HEK293 (cell line): ENCODE measurements around the gene ZBTB38.

Source experiments
- CTCF ChIA-PET: fragments of 350-600 bp; formaldehyde crosslinking; extraction: SDS; loops from one replicate; lab custom pipeline; 2021; ENCODE audit warnings: antibody characterized with exemption; lab: Yijun Ruan, JAX
- POLR2A ChIA-PET: fragments of 300-600 bp; formaldehyde crosslinking; extraction: SDS; loops from one replicate; lab custom pipeline; 2020; ENCODE audit warnings: antibody characterized with exemption, inconsistent platforms; lab: Yijun Ruan, JAX
- H3K27ac ChIP-seq: fragments of 200-500 bp; sonication (Bioruptor generic); 2 replicates; pipeline ENCODE4 v1.5.1; 2014; ENCODE audit warnings: low read depth, low read length, control low read depth, inconsistent platforms; ENCODE audit errors: extremely low read depth
- H3K36me3 ChIP-seq, 2 experiments: fragments of 200-500 bp in 1 of 2; sonication (Bioruptor generic) in 1 of 2; 1 replicate in 1 of 2; 2 replicates in 1 of 2; pipeline ENCODE4 v1.5.1; 2014 to 2017; ENCODE audit warnings: inconsistent platforms in 2 of 2, low read length in 2 of 2; ENCODE audit not compliant: control insufficient read depth in 2 of 2, insufficient read depth in 1 of 2
- H3K4me1 ChIP-seq: fragments of 200-500 bp; sonication (Bioruptor generic); 2 replicates; pipeline ENCODE4 v1.5.1; 2014; ENCODE audit warnings: mild to moderate bottlenecking, low read length, inconsistent platforms; ENCODE audit not compliant: control insufficient read depth, insufficient read depth
- H3K4me3 ChIP-seq: 2 replicates; pipeline ENCODE4 v1.5.1; 2011; ENCODE audit warnings: low read depth, mild to moderate bottlenecking, control low read depth, low read length, moderate library complexity
- H3K9me3 ChIP-seq: fragments of 200-500 bp; sonication (Bioruptor generic); 2 replicates; pipeline ENCODE4 v1.5.1; 2014; ENCODE audit warnings: low read depth, low read length, inconsistent platforms; ENCODE audit not compliant: control insufficient read depth, insufficient read depth
- FEZF1 ChIP-seq: fragments of 450-650 bp; formaldehyde crosslinking; IDR thresholded peaks from 2 replicates; pipeline ENCODE4 v1.5.1; 2016; ENCODE audit warnings: missing biosample characterization, missing genetic modification characterization
- GLI4 ChIP-seq: fragments of 450-650 bp; formaldehyde crosslinking; IDR thresholded peaks from 2 replicates; pipeline ENCODE4 v1.5.1; 2016; ENCODE audit warnings: missing biosample characterization, missing genetic modification characterization
- SCRT2 ChIP-seq: fragments of 450-650 bp; formaldehyde crosslinking; IDR thresholded peaks from 2 replicates; pipeline ENCODE4 v1.5.1; 2016; ENCODE audit warnings: missing biosample characterization, missing genetic modification characterization
- SP2 ChIP-seq: fragments of 450-650 bp; formaldehyde crosslinking; IDR thresholded peaks from 2 replicates; pipeline ENCODE4 v1.5.1; 2016; ENCODE audit warnings: missing biosample characterization, missing genetic modification characterization
- SP7 ChIP-seq: fragments of 450-650 bp; formaldehyde crosslinking; IDR thresholded peaks from 2 replicates; pipeline ENCODE4 v1.5.1; 2016; ENCODE audit warnings: missing biosample characterization, missing genetic modification characterization
- WT1 ChIP-seq: fragments of 450-650 bp; formaldehyde crosslinking; IDR thresholded peaks from 2 replicates; pipeline ENCODE4 v1.5.1; 2016; ENCODE audit warnings: missing biosample characterization, missing genetic modification characterization
- ZBTB17 ChIP-seq: fragments of 450-650 bp; formaldehyde crosslinking; IDR thresholded peaks from 2 replicates; pipeline ENCODE4 v1.5.1; 2016; ENCODE audit warnings: missing biosample characterization, missing genetic modification characterization
- ZBTB8A ChIP-seq: fragments of 450-650 bp; formaldehyde crosslinking; IDR thresholded peaks from 2 replicates; pipeline ENCODE4 v1.5.1; 2016; ENCODE audit warnings: missing biosample characterization, missing genetic modification characterization
- ZNF155 ChIP-seq: fragments of 450-650 bp; formaldehyde crosslinking; IDR thresholded peaks from 2 replicates; pipeline ENCODE4 v1.5.1; 2016; ENCODE audit warnings: missing biosample characterization, missing genetic modification characterization
- ZNF239 ChIP-seq: fragments of 450-650 bp; formaldehyde crosslinking; IDR thresholded peaks from 2 replicates; pipeline ENCODE4 v1.5.1; 2016; ENCODE audit warnings: missing biosample characterization, missing genetic modification characterization
- ZNF24 ChIP-seq: fragments of 450-650 bp; formaldehyde crosslinking; IDR thresholded peaks from 2 replicates; pipeline ENCODE4 v1.5.1; 2016; ENCODE audit warnings: missing biosample characterization, missing genetic modification characterization
- ZNF266 ChIP-seq: fragments of 450-650 bp; formaldehyde crosslinking; IDR thresholded peaks from 2 replicates; pipeline ENCODE4 v1.5.1; 2016; ENCODE audit warnings: missing biosample characterization, missing genetic modification characterization, low read depth
- ZNF311 ChIP-seq: fragments of 450-650 bp; formaldehyde crosslinking; IDR thresholded peaks from 2 replicates; pipeline ENCODE4 v1.5.1; 2017; ENCODE audit warnings: missing biosample characterization, missing genetic modification characterization, borderline replicate concordance
- ZNF335 ChIP-seq: fragments of 450-650 bp; formaldehyde crosslinking; conservative IDR thresholded peaks from 2 replicates; pipeline ENCODE4 v1.5.1; 2016; ENCODE audit warnings: missing biosample characterization, missing genetic modification characterization
- ZNF366 ChIP-seq: fragments of 450-650 bp; formaldehyde crosslinking; conservative IDR thresholded peaks from 2 replicates; pipeline ENCODE4 v1.5.1; 2016; ENCODE audit warnings: missing biosample characterization, missing genetic modification characterization
- ZNF561 ChIP-seq: fragments of 450-650 bp; IDR thresholded peaks from 2 replicates; pipeline ENCODE4 v1.5.1; 2018; ENCODE audit warnings: missing biosample characterization, missing genetic modification characterization, borderline replicate concordance
- ZNF600 ChIP-seq: fragments of 450-650 bp; formaldehyde crosslinking; IDR thresholded peaks from 2 replicates; pipeline ENCODE4 v1.5.1; 2016; ENCODE audit warnings: missing biosample characterization, missing genetic modification characterization
- ZNF629 ChIP-seq: fragments of 450-650 bp; formaldehyde crosslinking; IDR thresholded peaks from 2 replicates; pipeline ENCODE4 v1.5.1; 2017; ENCODE audit warnings: missing biosample characterization, missing genetic modification characterization
- ZNF785 ChIP-seq: fragments of 450-650 bp; formaldehyde crosslinking; IDR thresholded peaks from 2 replicates; pipeline ENCODE4 v1.5.1; 2016; ENCODE audit warnings: missing biosample characterization, missing genetic modification characterization
- ZNF837 ChIP-seq: fragments of 450-650 bp; formaldehyde crosslinking; IDR thresholded peaks from 2 replicates; pipeline ENCODE4 v1.5.1; 2016; ENCODE audit warnings: missing biosample characterization, missing genetic modification characterization
- ZNF843 ChIP-seq: fragments of 450-650 bp; formaldehyde crosslinking; IDR thresholded peaks from 2 replicates; pipeline ENCODE4 v1.5.1; 2016; ENCODE audit warnings: missing biosample characterization, missing genetic modification characterization
- ZXDB ChIP-seq: fragments of 450-650 bp; formaldehyde crosslinking; IDR thresholded peaks from 2 replicates; pipeline ENCODE4 v1.5.1; 2016; ENCODE audit warnings: missing biosample characterization, missing genetic modification characterization
- TF ChIP-seq, protein P1 (sequence below): fragments of 450-650 bp; formaldehyde crosslinking; conservative IDR thresholded peaks from 2 replicates; pipeline ENCODE4 v1.5.1; 2016; ENCODE audit warnings: low read depth, missing biosample characterization, missing genetic modification characterization
- TF ChIP-seq, protein P2 (sequence below): fragments of 450-650 bp; IDR thresholded peaks from 2 replicates; pipeline ENCODE4 v1.5.1; 2018; ENCODE audit warnings: missing biosample characterization, mild to moderate bottlenecking, missing genetic modification characterization
- TF ChIP-seq, protein P3 (sequence below): fragments of 450-650 bp; formaldehyde crosslinking; IDR thresholded peaks from 2 replicates; pipeline ENCODE4 v1.5.1; 2017; ENCODE audit warnings: missing biosample characterization, missing genetic modification characterization

Gene ZBTB38

DNA sequence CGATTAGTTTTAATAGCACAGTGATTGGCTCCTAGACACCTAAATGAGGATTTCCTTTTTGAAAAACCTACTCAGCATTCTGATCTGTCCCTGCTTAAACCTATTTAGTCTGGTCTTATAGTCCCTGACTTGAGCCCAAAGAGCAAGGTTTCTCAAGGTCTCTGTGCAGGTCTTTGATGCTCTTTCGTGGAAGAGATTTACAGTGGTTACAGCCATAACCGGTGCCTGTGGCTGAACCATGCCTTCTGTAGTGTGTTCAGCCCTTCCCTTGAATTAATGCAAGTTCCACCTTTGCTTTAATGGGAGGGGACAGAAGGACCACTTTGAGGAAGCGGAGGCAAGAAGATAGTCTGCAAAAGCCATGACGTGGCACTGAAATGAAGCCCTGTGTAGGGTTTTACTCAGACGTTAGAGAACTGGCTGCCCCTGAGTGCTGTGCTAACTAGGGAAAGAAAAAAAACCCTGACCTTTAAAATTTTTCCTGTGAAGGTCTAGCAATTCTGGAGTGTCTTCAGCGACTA lies 43.0 kb downstream of the ZBTB38 start:
- H3K9me3 ChIP-seq = no peaks in the 10 kb centered on the region
- H3K4me3 ChIP-seq = no peak overlapping the region
- CTCF ChIA-PET = interaction anchor here (0.6 to 1.0 kb wide), 5 partner anchors 9 to 180 kb away, joined by 3 to 4 read pairs (median 3); no protein-coding TSS in a partner anchor
- TF ChIP-seq ZNF600 (0 out of 2 replicates have a peak, but pooled peaks have one; percentile 26), ZNF24 (tag by site-specific recombination) (no peak)
- TF ChIP-seq, all 188 proteins: peak for 1
- peaks cover 18% of the 10 kb centered on the region for H3K4me1 ChIP-seq
- POLR2A ChIA-PET = no interaction called here
- H3K36me3 ChIP-seq = peaks cover 0 to 17% of the 10 kb centered on the region in 2 experiments; a peak in 1 of 3 replicates
- H3K27ac ChIP-seq = peak overlapping the region; percentile 42; the same call in 1 of the 2 replicates

DNA sequence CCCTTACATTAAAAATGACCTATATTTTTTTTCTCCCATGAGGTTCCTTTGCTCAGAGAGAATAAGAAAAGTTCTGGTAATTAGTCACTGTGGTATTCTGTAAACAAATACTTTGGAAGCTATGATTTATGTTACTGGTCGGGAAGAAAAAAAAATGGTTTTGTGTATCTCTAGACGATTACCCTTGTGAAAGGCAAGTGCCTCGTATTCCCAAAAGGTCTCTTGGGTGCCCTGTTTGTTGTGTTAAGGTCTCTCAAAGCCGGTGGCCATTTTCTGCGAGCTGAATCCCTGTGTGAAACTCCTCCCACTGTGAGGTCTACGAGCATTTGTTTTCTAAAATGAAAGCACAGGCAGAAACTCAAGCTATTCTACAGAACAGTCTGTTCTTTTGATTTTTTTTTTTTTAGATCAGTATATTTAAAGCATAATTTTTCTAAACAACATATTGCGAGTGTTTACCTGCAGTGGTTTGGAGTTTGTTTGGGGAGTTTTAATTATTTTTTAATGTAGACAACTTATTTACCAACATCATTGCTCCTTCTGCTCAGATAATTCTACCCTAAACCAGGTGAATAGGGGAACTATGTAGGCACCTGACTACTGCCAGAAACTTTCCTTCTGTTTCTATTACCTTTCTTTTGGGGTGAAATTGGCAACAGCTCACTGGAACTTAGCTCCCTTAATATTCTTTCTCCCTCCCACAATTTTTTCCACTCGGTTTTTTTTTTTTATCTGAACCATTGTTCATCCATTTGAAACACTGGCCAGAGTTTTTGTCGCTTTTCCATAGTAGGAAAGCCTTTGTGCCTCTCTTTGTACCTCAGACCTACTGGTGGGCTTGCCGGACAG lies 44.0 kb downstream of the ZBTB38 start:
- H3K4me3 ChIP-seq = no peak overlapping the region
- POLR2A ChIA-PET = interaction anchor here (0.7 to 1.2 kb wide), 2 partner anchors 10 to 100 kb away, joined by 3 to 6 read pairs; no protein-coding TSS in a partner anchor
- CTCF ChIA-PET = interaction anchor here (0.6 to 1.4 kb wide), 6 partner anchors 8 to 181 kb away, joined by 3 to 4 read pairs (median 3); no protein-coding TSS in a partner anchor
- TF ChIP-seq ZXDB (no peak), ZNF335 (tag by site-specific recombination) (0 out of 2 replicates have a peak, but pooled peaks have one; percentile 20), SP7 (0 out of 2 replicates have a peak, but pooled peaks have one; percentile 29), ZNF366 (tag by site-specific recombination) (0 out of 2 replicates have a peak, but pooled peaks have one; percentile 21), ZNF837 (tag by site-specific recombination) (no peak), SCRT2 (tag by site-specific recombination) (no peak), ZNF629 (tag by site-specific recombination) (0 out of 2 replicates have a peak, but pooled peaks have one; percentile 17), ZBTB8A (tag by site-specific recombination) (0 out of 2 replicates have a peak, but pooled peaks have one; percentile 19), ZNF843 (no peak), FEZF1 (tag by site-specific recombination) (peak; percentile 97), ZNF155 (tag by site-specific recombination) (no peak), SP2 (tag by site-specific recombination) (no peak), GLI4 (tag by site-specific recombination) (no peak), ZBTB17 (tag by site-specific recombination) (no peak), ZNF266 (no peak), WT1 (tag by site-specific recombination) (peak; percentile 80), ZNF785 (tag by site-specific recombination) (no peak), ZNF561 (tag by site-specific recombination) (no peak), ZNF311 (tag by site-specific recombination) (no peak), ZNF239 (tag by site-specific recombination) (no peak)
- TF ChIP-seq, protein P1, sequence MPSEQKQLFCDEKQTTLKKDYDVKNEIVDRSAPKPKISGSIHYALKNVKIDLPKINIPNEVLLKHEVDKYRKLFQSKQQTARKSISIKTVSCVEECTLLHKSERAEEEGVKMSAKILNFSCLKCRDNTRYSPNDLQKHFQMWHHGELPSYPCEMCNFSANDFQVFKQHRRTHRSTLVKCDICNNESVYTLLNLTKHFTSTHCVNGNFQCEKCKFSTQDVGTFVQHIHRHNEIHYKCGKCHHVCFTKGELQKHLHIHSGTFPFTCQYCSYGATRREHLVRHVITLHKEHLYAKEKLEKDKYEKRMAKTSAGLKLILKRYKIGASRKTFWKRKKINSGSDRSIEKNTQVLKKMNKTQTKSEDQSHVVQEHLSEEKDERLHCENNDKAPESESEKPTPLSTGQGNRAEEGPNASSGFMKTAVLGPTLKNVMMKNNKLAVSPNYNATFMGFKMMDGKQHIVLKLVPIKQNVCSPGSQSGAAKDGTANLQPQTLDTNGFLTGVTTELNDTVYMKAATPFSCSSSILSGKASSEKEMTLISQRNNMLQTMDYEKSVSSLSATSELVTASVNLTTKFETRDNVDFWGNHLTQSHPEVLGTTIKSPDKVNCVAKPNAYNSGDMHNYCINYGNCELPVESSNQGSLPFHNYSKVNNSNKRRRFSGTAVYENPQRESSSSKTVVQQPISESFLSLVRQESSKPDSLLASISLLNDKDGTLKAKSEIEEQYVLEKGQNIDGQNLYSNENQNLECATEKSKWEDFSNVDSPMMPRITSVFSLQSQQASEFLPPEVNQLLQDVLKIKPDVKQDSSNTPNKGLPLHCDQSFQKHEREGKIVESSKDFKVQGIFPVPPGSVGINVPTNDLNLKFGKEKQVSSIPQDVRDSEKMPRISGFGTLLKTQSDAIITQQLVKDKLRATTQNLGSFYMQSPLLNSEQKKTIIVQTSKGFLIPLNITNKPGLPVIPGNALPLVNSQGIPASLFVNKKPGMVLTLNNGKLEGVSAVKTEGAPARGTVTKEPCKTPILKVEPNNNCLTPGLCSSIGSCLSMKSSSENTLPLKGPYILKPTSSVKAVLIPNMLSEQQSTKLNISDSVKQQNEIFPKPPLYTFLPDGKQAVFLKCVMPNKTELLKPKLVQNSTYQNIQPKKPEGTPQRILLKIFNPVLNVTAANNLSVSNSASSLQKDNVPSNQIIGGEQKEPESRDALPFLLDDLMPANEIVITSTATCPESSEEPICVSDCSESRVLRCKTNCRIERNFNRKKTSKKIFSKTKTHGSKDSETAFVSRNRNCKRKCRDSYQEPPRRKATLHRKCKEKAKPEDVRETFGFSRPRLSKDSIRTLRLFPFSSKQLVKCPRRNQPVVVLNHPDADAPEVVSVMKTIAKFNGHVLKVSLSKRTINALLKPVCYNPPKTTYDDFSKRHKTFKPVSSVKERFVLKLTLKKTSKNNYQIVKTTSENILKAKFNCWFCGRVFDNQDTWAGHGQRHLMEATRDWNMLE = no peak
- TF ChIP-seq, protein P2, sequence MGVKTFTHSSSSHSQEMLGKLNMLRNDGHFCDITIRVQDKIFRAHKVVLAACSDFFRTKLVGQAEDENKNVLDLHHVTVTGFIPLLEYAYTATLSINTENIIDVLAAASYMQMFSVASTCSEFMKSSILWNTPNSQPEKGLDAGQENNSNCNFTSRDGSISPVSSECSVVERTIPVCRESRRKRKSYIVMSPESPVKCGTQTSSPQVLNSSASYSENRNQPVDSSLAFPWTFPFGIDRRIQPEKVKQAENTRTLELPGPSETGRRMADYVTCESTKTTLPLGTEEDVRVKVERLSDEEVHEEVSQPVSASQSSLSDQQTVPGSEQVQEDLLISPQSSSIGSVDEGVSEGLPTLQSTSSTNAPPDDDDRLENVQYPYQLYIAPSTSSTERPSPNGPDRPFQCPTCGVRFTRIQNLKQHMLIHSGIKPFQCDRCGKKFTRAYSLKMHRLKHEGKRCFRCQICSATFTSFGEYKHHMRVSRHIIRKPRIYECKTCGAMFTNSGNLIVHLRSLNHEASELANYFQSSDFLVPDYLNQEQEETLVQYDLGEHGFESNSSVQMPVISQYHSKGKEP (tag by site-specific recombination) = 0 out of 2 replicates have a peak, but pooled peaks have one; percentile 9
- TF ChIP-seq, protein P3, sequence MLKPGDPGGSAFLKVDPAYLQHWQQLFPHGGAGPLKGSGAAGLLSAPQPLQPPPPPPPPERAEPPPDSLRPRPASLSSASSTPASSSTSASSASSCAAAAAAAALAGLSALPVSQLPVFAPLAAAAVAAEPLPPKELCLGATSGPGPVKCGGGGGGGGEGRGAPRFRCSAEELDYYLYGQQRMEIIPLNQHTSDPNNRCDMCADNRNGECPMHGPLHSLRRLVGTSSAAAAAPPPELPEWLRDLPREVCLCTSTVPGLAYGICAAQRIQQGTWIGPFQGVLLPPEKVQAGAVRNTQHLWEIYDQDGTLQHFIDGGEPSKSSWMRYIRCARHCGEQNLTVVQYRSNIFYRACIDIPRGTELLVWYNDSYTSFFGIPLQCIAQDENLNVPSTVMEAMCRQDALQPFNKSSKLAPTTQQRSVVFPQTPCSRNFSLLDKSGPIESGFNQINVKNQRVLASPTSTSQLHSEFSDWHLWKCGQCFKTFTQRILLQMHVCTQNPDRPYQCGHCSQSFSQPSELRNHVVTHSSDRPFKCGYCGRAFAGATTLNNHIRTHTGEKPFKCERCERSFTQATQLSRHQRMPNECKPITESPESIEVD (tag by site-specific recombination) = peak; percentile 94

More for the DNA sequence above, 44.0 kb downstream of the ZBTB38 start:
- peaks cover 18% of the 10 kb centered on the region for H3K4me1 ChIP-seq
- no peaks in the 10 kb centered on the region for H3K9me3 ChIP-seq
- peaks cover 0 to 23% of the 10 kb centered on the region in 2 experiments; a peak in 1 of 3 replicates for H3K36me3 ChIP-seq
- peak overlapping the region; percentile 18; the same call in 1 of the 2 replicates for H3K27ac ChIP-seq
